ENCODE measurements around the gene CMTM4.
A peak's percentile ranks its signal among the peaks of the same experiment; 100 is the strongest.
"Not testable (repeated sequence)": the region's sequence is repeated elsewhere in the genome, so short reads cannot be mapped to it uniquely, and the experiment has no call there.

Gene CMTM4

DNA sequence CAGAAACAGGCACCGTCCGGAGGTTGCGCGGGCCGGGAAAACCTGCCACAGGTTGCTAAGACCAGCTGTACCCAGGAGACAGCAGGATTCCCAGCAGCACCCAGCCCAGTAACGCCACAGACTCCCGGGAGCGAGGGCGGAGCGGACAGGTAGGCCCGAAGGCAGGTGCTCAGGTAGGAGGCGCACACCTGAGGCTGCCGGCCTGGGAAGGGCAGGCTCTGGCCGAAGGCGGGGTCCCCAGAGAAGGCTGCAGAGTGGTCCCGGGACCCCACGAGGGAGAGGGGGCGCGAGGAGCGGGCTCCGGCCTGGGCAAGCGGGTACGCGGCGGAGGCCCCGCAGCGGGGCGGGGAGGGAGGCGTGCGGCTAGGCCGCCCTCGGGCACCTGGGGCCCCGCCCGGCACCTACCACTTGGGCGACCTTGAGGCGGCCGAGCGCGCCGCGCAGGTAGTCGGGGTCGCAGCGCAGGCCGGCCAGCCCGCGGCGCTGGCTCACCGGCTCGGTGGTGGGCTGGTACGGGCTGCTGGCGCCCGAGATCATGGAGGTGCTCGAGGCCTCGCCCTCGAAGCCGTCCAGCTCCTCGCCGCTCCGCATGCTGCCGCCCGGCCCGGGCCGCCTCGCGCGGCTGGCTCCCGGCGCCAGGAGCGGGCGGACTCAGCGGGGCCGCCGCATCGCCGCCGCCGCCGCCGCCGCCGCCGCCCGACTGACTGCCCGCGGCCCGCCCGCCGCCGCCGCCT lies 441 bp downstream of the CMTM4 start:
- Mint-ChIP-seq H3K27me3 (peaks cover 71% of the 10 kb centered on the region), H3K9me3 (peaks cover 2% of the 10 kb centered on the region), H3K4me1 (peaks cover 20% of the 10 kb centered on the region), H3K27ac (no peak overlapping the region), H3K36me3 (no peaks in the 10 kb centered on the region), H3K4me3 (peak overlapping the region; percentile 72)
- CTCF ChIA-PET: interaction anchor here (1.1 kb wide), 1 partner anchor 25 kb away, joined by 3 read pairs; no protein-coding TSS in a partner anchor
- peak; percentile 33 for DNase-seq

DNA sequence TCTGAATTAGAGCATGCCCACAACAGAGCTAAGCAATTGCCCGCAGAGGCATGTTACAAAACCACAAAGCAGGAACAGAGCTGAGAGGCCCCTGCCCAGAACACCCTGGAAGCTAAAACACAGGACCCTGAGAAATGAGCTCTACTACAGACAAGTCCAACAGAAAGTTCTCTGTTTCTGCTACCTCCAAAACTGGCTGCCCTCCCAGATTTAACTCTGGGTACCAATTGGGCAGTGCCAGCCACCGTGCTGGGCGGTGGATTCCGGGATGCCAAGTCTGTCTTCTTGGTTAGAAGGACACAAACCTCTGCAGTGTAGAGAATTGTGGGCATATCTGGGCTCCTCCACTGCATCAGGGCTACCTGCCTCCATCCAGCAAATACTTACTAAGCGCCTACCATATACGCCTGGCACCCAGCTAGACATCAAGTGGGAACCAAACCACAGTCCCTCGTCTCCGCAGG lies 1.0 kb downstream of the CMTM4 start:
- CTCF ChIA-PET: interaction anchor here (1.1 to 1.3 kb wide), 2 partner anchors 26 to 44 kb away, joined by 3 read pairs; no protein-coding TSS in a partner anchor
- Mint-ChIP-seq H3K27ac (no peak overlapping the region), H3K27me3 (peaks cover 74% of the 10 kb centered on the region), H3K9me3 (no peaks in the 10 kb centered on the region), H3K4me1 (peaks cover 16% of the 10 kb centered on the region), H3K4me3 (peak overlapping the region; percentile 72), H3K36me3 (no peaks in the 10 kb centered on the region)
- DNase-seq: no peak

DNA sequence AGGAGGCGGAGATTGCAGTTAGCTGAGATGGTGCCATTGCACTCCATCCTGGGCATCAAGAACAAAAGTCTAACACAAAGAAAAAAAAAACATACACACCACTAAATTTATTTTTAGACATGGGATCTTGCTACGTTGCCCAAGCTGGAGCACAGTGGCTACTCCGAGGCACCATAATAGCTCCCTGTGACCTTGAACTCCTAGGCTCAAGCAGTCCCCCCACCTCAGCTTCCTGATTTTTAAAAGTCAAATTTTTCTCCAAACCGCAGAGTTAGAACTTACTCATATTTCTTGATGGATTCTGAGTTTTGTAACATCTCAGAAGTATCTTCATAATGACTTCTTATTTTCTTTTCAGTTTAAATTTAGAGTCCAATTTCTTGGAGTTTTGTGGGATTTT lies 3.4 kb downstream of the CMTM4 start:
- Mint-ChIP-seq H3K27me3 (peaks cover 54% of the 10 kb centered on the region), H3K36me3 (no peaks in the 10 kb centered on the region), H3K4me3 (no peak overlapping the region), H3K9me3 (no peaks in the 10 kb centered on the region), H3K27ac (no peak overlapping the region), H3K4me1 (peaks cover 16% of the 10 kb centered on the region)
- CTCF ChIA-PET: no interaction called here
- no peak for DNase-seq

DNA sequence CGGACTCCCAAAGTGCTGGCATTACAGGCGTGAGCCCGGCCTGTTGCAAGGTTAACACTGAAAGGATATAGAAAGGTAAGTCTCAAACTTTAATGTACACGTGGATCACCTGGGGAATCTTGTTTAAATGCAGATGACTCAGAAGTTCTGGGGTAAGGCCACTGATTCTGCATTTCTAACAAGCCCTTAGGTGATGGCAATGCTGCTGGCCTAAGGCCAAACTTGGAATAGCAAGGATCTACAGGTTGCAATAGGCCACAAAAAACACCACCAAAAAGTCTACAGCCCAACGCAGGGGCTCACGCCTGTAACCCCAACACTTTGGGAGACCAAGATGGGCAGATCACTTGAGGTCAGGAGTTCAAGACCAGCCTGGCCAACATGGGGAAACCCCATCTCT lies 4.2 kb downstream of the CMTM4 start:
- H3K4me1 Mint-ChIP-seq: peaks cover 15% of the 10 kb centered on the region

DNA sequence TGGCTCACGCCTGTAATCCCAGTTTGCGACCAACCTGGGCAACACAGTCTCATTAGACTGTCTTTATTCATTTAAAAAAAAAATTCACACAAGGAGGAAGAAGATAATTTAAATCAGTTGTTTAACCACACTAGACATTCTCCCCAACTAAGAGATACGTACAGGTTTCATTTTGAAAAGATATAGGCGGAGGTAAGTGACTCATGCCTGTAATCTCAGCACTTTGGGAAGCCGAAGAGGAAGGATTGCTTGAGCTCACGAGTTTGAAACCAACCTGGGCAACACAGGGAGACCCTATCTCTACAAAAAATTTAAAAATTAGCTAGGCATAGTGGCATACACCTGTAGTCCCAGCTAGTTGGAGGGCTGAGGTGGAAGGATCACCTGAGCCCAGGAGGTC lies 5.3 kb downstream of the CMTM4 start:
- Mint-ChIP-seq H3K27me3 (peaks cover 39% of the 10 kb centered on the region), H3K36me3 (no peaks in the 10 kb centered on the region), H3K27ac (no peak overlapping the region), H3K4me1 (peaks cover 13% of the 10 kb centered on the region), H3K4me3 (no peak overlapping the region), H3K9me3 (no peaks in the 10 kb centered on the region)
- DNase-seq: no peak
- CTCF ChIA-PET: interaction anchor here (1.0 kb wide), 2 partner anchors 40 kb away, joined by 3 to 7 read pairs; no protein-coding TSS in a partner anchor

More for the DNA sequence above, 4.2 kb downstream of the CMTM4 start:
- Mint-ChIP-seq H3K27ac (no peak overlapping the region), H3K27me3 (peaks cover 46% of the 10 kb centered on the region), H3K36me3 (no peaks in the 10 kb centered on the region), H3K9me3 (no peaks in the 10 kb centered on the region), H3K4me3 (no peak overlapping the region)
- CTCF ChIA-PET: no interaction called here
- no peak for DNase-seq

DNA sequence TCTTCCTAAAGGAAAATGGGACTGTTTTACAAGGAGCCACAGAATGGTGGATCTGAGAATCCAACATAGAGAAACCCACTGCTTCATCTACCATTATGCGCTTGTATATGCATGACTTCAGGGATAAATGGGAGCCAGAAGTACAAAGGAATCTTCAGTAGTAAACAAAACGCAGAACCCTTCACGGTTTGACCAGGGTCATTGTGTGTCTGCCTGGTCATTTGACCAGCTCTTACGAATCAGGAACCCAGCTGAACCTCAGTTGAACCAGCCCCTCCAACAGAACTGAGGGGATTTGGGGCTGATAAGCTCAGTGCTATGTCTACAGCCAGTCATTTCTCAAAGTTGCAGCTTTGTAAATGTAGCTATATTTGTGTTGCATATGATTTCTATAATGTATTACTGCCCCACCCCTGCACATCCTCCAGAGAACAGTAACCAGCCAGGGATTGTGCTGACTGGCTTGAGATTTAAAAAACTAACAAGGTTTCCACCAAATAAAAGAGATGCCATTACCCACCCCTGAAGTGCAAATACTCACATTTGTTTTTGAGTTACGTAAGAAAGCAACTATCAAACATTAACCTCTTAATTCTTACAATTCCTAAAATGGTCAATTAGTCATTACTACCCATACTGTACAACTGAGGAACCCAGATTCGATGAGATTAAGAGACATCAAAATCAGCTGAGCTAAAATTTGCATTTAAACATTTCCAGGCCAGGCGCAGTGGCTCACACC lies 6.3 kb downstream of the CMTM4 start:
- peaks cover 6% of the 10 kb centered on the region for H3K4me1 Mint-ChIP-seq
- no peaks in the 10 kb centered on the region for H3K9me3 Mint-ChIP-seq
- CTCF ChIA-PET: interaction anchor here (1.0 kb wide), 1 partner anchor 39 kb away, joined by 7 read pairs; no protein-coding TSS in a partner anchor
- H3K27ac Mint-ChIP-seq: no peak overlapping the region
- no peak overlapping the region for H3K4me3 Mint-ChIP-seq
- H3K36me3 Mint-ChIP-seq: no peaks in the 10 kb centered on the region
- no peak for DNase-seq
- H3K27me3 Mint-ChIP-seq: peaks cover 30% of the 10 kb centered on the region

DNA sequence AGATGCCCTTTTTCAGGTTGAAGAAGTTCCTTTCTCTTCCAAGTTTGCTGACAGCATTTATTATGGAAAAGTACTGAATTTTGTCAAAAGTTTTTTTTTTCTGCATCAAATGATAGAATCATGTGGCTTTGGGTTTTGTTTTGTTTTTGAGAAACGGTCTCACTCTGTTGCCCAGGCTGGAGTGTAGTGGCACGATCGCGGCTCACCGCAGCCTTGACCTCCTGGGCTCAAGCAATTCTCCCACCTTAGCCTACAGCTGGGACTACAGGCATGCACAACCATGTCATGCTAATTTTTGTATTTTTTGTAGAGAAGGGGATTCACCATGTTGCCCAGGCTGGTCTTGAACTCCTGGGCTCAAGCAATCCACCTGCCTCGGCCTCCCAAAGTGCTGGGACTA lies 7.3 kb downstream of the CMTM4 start:
- no peaks in the 10 kb centered on the region for H3K36me3 Mint-ChIP-seq
- CTCF ChIA-PET: no interaction called here

DNA sequence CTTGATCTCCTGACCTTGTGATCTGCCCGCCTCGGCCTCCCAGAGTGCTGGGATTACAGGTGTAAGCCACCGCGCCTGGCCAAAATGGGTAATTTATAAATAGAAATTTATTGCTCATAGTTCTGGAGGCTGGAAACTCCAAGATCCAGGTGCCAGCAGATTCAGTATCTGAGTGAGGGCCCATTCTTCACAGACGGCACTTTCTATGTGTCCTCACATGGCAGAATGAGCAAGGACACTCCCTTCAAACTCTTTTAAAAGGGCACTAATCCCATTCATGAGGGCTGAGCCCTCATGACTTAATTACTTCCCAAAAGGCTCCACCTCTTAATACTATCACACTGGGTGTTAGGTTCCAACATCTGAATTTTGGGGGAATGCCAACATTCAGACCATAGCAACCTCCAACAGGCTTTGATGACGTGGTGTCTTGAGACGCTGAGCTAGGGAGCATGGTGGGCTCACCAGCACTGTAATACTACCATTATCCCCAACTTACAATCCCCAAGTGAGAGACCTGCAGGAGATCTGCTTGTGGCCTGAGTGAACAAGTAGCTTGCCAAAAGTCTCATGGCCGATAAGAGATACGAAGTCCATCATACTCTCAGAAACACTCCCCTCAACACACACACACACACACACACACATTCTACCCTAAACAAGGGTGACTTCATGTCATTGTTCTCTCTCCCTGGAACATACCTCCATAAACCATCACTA lies 8.5 kb downstream of the CMTM4 start:
- H3K36me3 Mint-ChIP-seq: no peaks in the 10 kb centered on the region
- H3K27me3 Mint-ChIP-seq: peaks cover 15% of the 10 kb centered on the region
- no peaks in the 10 kb centered on the region for H3K4me1 Mint-ChIP-seq
- H3K4me3 Mint-ChIP-seq: no peak overlapping the region
- DNase-seq: no peak
- CTCF ChIA-PET: no interaction called here
- H3K9me3 Mint-ChIP-seq: no peaks in the 10 kb centered on the region
- no peak overlapping the region for H3K27ac Mint-ChIP-seq

More for the DNA sequence above, 7.3 kb downstream of the CMTM4 start:
- DNase-seq: no peak
- Mint-ChIP-seq H3K27me3 (peaks cover 21% of the 10 kb centered on the region), H3K4me1 (no peaks in the 10 kb centered on the region), H3K27ac (no peak overlapping the region), H3K4me3 (no peak overlapping the region), H3K9me3 (no peaks in the 10 kb centered on the region)

DNA sequence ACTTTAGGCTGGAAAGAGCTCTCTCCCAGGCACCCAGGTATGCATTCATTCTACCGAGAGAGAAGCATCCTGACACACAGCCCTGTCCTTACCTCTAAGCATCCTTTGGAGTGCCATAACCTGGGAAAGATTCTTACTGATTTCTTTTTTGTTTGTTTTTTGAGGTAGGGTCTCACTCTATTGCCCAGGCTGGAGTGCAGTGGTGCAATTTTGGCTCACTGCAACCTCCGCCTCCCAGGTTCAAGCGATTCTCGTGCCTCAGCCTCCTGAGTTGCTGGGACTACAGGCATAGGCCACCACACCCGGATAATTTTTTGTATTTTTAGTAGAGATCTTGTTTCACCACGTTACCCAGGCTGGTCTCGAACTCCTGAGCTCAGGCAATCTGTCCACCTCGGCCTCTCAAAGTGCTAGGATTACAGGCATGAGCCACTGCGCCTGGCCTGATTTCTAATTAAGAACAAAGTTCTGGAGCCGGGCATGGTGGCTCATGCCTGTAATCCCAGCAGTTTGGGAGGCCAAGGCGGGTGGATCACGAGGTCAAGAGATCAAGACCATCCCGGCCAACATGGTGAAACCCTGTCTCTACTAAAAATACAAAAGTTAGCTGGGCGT lies 10.9 kb downstream of the CMTM4 start:
- not testable (repeated sequence) for H3K27me3 Mint-ChIP-seq, H3K4me1 Mint-ChIP-seq, H3K27ac Mint-ChIP-seq, H3K36me3 Mint-ChIP-seq, DNase-seq, H3K4me3 Mint-ChIP-seq, H3K9me3 Mint-ChIP-seq
- CTCF ChIA-PET: interaction anchor here (1.8 kb wide), 1 partner anchor 12 kb away, joined by 4 read pairs; no protein-coding TSS in a partner anchor

DNA sequence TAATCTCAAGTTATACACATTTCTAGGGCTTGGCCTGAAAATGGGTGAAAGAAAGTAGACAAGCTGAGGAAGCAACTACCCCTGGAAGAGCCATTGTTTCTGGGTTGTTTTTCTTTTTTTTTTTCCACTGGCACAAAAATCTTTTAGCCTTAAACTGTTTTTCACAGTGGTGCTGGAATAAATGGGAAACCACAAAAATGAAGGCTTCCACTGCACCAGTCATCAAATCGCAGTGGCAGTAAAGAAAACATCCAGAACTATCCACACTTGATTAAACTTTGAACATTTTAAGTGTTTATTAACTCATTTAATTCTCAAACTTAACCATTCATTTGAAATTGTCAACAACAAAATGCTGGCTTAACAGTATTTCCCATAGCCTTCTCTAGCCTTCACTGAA lies 14.3 kb downstream of the CMTM4 start:
- Mint-ChIP-seq H3K4me3 (no peak overlapping the region), H3K4me1 (no peaks in the 10 kb centered on the region), H3K36me3 (no peaks in the 10 kb centered on the region), H3K27ac (no peak overlapping the region), H3K9me3 (no peaks in the 10 kb centered on the region), H3K27me3 (peaks cover 5% of the 10 kb centered on the region)
- CTCF ChIA-PET: no interaction called here
- no peak for DNase-seq

DNA sequence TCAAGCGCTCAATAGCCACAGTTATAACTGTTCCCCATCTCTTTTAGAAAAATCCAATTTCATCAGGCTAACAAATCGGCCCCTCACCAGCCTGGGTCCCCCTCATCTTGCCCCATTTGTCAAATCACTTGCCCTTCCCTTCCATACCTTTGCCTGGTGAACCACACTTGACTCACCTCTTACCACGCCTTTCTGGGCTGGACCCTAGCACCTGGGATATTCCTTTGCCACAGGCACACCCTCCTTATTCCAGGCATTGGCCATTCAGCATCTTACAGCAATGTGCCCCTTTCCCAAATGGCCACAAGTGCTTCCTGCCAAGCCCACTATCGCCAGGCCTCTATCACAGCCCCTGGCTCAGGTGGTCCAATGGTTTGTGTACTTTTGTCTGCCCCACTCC lies 14.9 kb downstream of the CMTM4 start:
- Mint-ChIP-seq H3K27me3 (peaks cover 8% of the 10 kb centered on the region), H3K4me3 (no peak overlapping the region), H3K27ac (no peak overlapping the region), H3K4me1 (no peaks in the 10 kb centered on the region), H3K9me3 (no peaks in the 10 kb centered on the region), H3K36me3 (no peaks in the 10 kb centered on the region)
- CTCF ChIA-PET: no interaction called here
- no peak for DNase-seq

DNA sequence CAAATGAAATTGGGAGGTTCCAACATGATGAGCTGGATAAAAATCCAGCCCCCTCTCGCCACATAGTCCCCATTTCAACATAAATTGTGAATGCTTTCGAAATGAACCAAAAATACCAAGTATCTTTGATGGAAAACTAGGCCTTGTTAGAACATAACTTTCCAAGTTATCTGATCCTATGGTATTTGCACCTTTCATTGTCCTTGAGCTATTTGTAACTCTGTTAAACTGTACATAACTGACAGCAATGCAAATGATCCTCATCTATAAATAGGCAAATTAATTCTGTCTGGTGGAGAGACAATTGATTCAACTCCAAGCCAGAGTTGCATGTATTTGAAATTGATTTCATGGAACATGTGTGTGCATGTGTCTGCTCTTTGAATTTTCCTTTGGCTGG lies 18.2 kb downstream of the CMTM4 start:
- H3K36me3 Mint-ChIP-seq: no peaks in the 10 kb centered on the region

DNA sequence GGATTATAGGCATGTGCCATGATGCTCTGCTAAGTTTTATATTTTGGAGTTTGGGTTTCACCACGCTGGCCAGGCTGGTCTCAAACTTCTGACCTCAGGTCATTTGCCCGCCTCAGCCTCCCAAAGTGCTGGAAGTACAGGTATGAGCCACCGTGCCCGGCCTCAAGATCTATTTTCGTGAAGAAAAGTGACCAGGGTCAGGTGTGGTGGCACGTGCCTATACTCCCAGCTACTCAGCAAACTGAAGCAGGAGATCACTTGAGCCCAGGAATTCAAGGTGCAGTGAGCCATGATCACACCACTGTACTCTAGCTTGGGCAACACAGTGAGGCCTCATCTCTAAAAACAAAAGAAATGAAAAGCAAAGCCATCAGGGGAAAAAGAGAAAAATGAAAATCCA lies 18.7 kb downstream of the CMTM4 start:
- Mint-ChIP-seq H3K4me1 (no peaks in the 10 kb centered on the region), H3K4me3 (no peak overlapping the region), H3K36me3 (no peaks in the 10 kb centered on the region), H3K9me3 (no peaks in the 10 kb centered on the region), H3K27ac (no peak overlapping the region), H3K27me3 (peaks cover 4% of the 10 kb centered on the region)
- CTCF ChIA-PET: interaction anchor here (1.0 kb wide), 1 partner anchor 321 kb away, joined by 3 read pairs; no protein-coding TSS in a partner anchor
- no peak for DNase-seq

More for the DNA sequence above, 18.2 kb downstream of the CMTM4 start:
- H3K4me3 Mint-ChIP-seq: no peak overlapping the region
- CTCF ChIA-PET: no interaction called here
- H3K4me1 Mint-ChIP-seq: no peaks in the 10 kb centered on the region
- H3K9me3 Mint-ChIP-seq: no peaks in the 10 kb centered on the region
- H3K27me3 Mint-ChIP-seq: peaks cover 4% of the 10 kb centered on the region
- DNase-seq: no peak
- no peak overlapping the region for H3K27ac Mint-ChIP-seq

DNA sequence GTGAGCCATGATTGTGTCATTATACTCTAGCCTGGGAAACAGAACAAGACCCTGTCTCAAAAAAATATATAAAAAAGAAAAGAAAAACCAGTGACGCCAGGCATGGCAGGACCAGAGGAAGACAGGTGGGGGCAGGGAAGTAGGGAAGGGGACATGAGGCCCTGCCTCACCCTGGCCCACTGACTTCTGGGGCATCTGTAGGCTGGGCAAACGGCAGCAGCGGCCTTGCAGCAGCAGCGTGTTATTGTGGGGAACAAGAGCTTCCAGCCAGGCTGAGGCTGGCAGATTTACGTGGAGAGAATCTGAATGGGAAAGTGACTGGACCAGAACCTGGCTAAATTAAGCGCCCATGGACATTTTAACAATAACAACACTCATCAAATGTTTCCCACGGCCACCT lies 19.4 kb downstream of the CMTM4 start:
- no peaks in the 10 kb centered on the region for H3K36me3 Mint-ChIP-seq
- no peaks in the 10 kb centered on the region for H3K4me1 Mint-ChIP-seq
- peaks cover 4% of the 10 kb centered on the region for H3K27me3 Mint-ChIP-seq
- CTCF ChIA-PET: interaction anchor here (1.0 to 1.5 kb wide), 2 partner anchors 27 to 321 kb away, joined by 3 read pairs; no protein-coding TSS in a partner anchor
- H3K9me3 Mint-ChIP-seq: no peaks in the 10 kb centered on the region
- no peak for DNase-seq
- no peak overlapping the region for H3K27ac Mint-ChIP-seq
- no peak overlapping the region for H3K4me3 Mint-ChIP-seq

Measured in activated naive CD4-positive, alpha-beta T cell treated with anti-CD3 and anti-CD28 coated beads, Interleukin-2, amount 10 ng/mL, durations not matched to agents 7 days and 5 days (primary cell).